ENCODE data around the gene NR3C2. TPM values are rescaled to one million over a fixed set of nuclear protein-coding genes. Genes with fewer than 3 reads are reported as not detected.

Gene NR3C2
- total RNA-seq, 2 experiments from 2014 or later = 2.0 to 5.2 TPM

DNA sequence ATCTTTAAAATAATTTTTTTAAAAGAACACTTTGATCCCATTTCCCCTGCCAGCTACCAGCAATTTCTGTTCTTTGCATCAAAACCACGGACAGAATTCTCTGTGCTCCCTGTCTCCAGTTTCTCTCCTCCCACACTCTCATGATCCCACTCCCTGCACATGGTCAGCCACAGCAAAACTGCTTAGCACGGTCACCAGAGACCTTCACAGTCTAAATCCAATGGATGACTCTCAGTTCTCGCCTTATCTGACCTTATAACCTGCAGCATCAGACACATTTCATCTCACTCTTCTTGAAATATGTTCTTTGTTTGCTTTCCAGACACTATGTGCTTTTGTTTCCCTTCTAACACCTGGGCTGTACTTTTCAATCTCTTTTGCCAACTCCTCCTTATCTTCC, 131.5 kb downstream of the NR3C2 start:
- no peak overlapping the region for H2AFZ ChIP-seq (ENCODE audit: low read length)
- H3K36me3 ChIP-seq (ENCODE audit: insufficient read depth, low read length) = no peaks in the 10 kb centered on the region
- no peak overlapping the region for H3K27ac ChIP-seq (ENCODE audit: low read depth, low read length, poor library complexity, severe bottlenecking)
- POLR2A ChIA-PET = no interaction called here
- DNase-seq (ENCODE audit: low spot score) = no peak
- no peak overlapping the region for H3K4me2 ChIP-seq (ENCODE audit: low read length)
- H4K20me1 ChIP-seq (ENCODE audit: insufficient read depth, low read length) = no peaks in the 10 kb centered on the region
- H3K79me2 ChIP-seq (ENCODE audit: insufficient read depth, low read depth, low read length) = no peaks in the 10 kb centered on the region
- no TSS peak for BruUV-seq (replicated peaks)
- H3K4me1 ChIP-seq (ENCODE audit: insufficient read depth, low read length, poor library complexity, severe bottlenecking) = no peaks in the 10 kb centered on the region
- intact Hi-C loops (cut with micrococcal nuclease; ENCODE audit: unreplicated experiment) = no loop called here
- no peaks in the 10 kb centered on the region for H3K9me3 ChIP-seq (ENCODE audit: low read length)
- CTCF ChIA-PET (ENCODE audit: unreplicated experiment) = no interaction called here
- no peak overlapping the region for H3K4me3 ChIP-seq (ENCODE audit: low read depth, low read length, poor library complexity, severe bottlenecking)
- no peaks in the 10 kb centered on the region for H3K9me2 ChIP-seq (ENCODE audit: insufficient read depth, low read length)
- TF ChIP-seq EZH2phosphoT487 (IDR thresholded peaks at IDR 0.05; ENCODE audit: borderline replicate concordance, low read depth, low read length) = no peak
- TF ChIP-seq, protein P1, sequence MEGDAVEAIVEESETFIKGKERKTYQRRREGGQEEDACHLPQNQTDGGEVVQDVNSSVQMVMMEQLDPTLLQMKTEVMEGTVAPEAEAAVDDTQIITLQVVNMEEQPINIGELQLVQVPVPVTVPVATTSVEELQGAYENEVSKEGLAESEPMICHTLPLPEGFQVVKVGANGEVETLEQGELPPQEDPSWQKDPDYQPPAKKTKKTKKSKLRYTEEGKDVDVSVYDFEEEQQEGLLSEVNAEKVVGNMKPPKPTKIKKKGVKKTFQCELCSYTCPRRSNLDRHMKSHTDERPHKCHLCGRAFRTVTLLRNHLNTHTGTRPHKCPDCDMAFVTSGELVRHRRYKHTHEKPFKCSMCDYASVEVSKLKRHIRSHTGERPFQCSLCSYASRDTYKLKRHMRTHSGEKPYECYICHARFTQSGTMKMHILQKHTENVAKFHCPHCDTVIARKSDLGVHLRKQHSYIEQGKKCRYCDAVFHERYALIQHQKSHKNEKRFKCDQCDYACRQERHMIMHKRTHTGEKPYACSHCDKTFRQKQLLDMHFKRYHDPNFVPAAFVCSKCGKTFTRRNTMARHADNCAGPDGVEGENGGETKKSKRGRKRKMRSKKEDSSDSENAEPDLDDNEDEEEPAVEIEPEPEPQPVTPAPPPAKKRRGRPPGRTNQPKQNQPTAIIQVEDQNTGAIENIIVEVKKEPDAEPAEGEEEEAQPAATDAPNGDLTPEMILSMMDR (conservative IDR thresholded peaks at IDR 0.05; ENCODE audit: low read length) = no peak

DNA sequence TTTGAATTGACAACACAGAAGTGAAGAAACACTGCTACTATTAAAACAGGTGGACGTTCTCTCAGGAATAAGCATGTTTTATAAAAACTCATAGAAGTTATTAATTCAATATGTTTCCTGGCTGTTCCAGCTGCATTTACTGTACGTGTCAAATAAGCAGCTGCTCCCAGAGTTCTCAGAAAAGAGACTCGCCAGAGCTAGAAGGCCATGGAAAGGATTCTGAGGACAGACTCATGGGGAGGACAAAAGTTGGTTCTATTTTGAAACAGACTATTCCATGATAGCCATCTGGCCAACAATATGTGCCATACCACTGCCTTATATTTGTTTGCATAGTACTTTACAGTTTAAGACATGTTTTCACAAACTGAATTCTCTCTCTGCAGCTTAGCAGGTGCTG, 136.5 kb downstream of the NR3C2 start:
- TF ChIP-seq EZH2phosphoT487 (IDR thresholded peaks at IDR 0.05; ENCODE audit: borderline replicate concordance, low read depth, low read length) = no peak
- TF ChIP-seq, protein P1 (conservative IDR thresholded peaks at IDR 0.05; ENCODE audit: low read length) = no peak
- H3K9me3 ChIP-seq (ENCODE audit: low read length) = no peaks in the 10 kb centered on the region
- no TSS peak for BruUV-seq (replicated peaks)
- ChIA-PET CTCF (ENCODE audit: unreplicated experiment) (no interaction called here), POLR2A (interaction anchor here (0.6 kb wide), 1 partner anchor 11 kb away, joined by 3 read pairs; no protein-coding TSS in a partner anchor)
- no peak overlapping the region for H3K4me3 ChIP-seq (ENCODE audit: low read depth, low read length, poor library complexity, severe bottlenecking)
- no peaks in the 10 kb centered on the region for H3K4me1 ChIP-seq (ENCODE audit: insufficient read depth, low read length, poor library complexity, severe bottlenecking)
- no peak for DNase-seq (ENCODE audit: low spot score)
- no peak overlapping the region for H2AFZ ChIP-seq (ENCODE audit: low read length)
- no peaks in the 10 kb centered on the region for H4K20me1 ChIP-seq (ENCODE audit: insufficient read depth, low read length)
- no peaks in the 10 kb centered on the region for H3K79me2 ChIP-seq (ENCODE audit: insufficient read depth, low read depth, low read length)
- H3K27ac ChIP-seq (ENCODE audit: low read depth, low read length, poor library complexity, severe bottlenecking) = no peak overlapping the region
- H3K9me2 ChIP-seq (ENCODE audit: insufficient read depth, low read length) = no peaks in the 10 kb centered on the region
- no peaks in the 10 kb centered on the region for H3K36me3 ChIP-seq (ENCODE audit: insufficient read depth, low read length)
- no peak overlapping the region for H3K4me2 ChIP-seq (ENCODE audit: low read length)
- intact Hi-C loops (cut with micrococcal nuclease; ENCODE audit: unreplicated experiment) = no loop called here

DNA sequence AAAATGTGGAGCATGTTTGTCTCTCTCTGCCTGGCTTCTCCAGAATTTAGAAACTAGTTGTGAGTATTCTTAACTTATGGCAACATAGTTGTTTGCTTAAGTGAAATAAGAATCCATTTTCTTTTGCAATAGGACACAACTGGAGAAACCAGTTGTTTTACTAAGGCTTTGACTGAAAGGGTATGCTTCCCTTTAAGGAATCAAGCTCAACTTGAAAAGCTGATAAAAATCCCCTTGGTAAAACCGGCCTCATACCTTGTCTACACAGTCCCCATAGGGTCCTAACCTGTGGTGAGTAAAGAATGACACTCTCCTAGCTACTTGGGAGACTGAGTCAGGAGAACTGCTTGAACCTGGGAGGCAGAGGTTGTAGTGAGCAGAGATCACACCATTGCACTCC, 139.8 kb downstream of the NR3C2 start:
- no peaks in the 10 kb centered on the region for H3K79me2 ChIP-seq (ENCODE audit: insufficient read depth, low read depth, low read length)
- CTCF ChIA-PET (ENCODE audit: unreplicated experiment) = no interaction called here
- no peak overlapping the region for H3K4me3 ChIP-seq (ENCODE audit: low read depth, low read length, poor library complexity, severe bottlenecking)
- no peak overlapping the region for H3K27ac ChIP-seq (ENCODE audit: low read depth, low read length, poor library complexity, severe bottlenecking)
- H3K4me1 ChIP-seq (ENCODE audit: insufficient read depth, low read length, poor library complexity, severe bottlenecking) = no peaks in the 10 kb centered on the region
- no peaks in the 10 kb centered on the region for H3K36me3 ChIP-seq (ENCODE audit: insufficient read depth, low read length)
- H3K9me3 ChIP-seq (ENCODE audit: low read length) = no peaks in the 10 kb centered on the region; the same call in 1 of the 2 replicates
- intact Hi-C loops (cut with micrococcal nuclease; ENCODE audit: unreplicated experiment) = no loop called here
- no peak overlapping the region for H2AFZ ChIP-seq (ENCODE audit: low read length)
- H3K4me2 ChIP-seq (ENCODE audit: low read length) = no peak overlapping the region
- H3K9me2 ChIP-seq (ENCODE audit: insufficient read depth, low read length) = no peaks in the 10 kb centered on the region
- H4K20me1 ChIP-seq (ENCODE audit: insufficient read depth, low read length) = no peaks in the 10 kb centered on the region
- TF ChIP-seq EZH2phosphoT487 (IDR thresholded peaks at IDR 0.05; ENCODE audit: borderline replicate concordance, low read depth, low read length) = no peak
- TF ChIP-seq, protein P1 (conservative IDR thresholded peaks at IDR 0.05; ENCODE audit: low read length) = no peak
- BruUV-seq (replicated peaks) = no TSS peak
- DNase-seq (ENCODE audit: low spot score) = no peak
- POLR2A ChIA-PET = no interaction called here

Data from OCI-LY7 (cell line).